Measurements from ENCODE around the gene GALNT15.

The GALNT15 gene, protein sequence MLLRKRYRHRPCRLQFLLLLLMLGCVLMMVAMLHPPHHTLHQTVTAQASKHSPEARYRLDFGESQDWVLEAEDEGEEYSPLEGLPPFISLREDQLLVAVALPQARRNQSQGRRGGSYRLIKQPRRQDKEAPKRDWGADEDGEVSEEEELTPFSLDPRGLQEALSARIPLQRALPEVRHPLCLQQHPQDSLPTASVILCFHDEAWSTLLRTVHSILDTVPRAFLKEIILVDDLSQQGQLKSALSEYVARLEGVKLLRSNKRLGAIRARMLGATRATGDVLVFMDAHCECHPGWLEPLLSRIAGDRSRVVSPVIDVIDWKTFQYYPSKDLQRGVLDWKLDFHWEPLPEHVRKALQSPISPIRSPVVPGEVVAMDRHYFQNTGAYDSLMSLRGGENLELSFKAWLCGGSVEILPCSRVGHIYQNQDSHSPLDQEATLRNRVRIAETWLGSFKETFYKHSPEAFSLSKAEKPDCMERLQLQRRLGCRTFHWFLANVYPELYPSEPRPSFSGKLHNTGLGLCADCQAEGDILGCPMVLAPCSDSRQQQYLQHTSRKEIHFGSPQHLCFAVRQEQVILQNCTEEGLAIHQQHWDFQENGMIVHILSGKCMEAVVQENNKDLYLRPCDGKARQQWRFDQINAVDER

DNA sequence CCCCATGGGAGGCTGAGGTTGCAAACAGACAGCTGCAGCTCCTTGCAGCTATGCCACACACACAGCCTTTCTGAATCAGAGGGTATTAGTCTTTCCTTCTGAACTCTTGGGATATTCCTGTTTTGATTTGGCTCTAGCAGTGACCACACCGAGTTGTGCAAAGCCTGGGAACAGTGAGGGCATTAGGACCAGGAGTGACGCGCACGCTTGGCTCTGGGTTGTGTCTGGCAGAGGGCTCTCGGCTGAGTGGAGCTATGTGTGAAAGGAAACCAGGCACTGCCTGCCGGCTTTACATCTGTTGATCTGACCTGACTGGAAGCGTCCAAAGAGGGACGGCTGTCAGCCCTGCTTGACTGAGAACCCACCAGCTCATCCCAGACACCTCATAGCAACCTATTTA is at the start of gene GALNT15:
TSS of gene GALNT15 (plus strand) at position 292 of the 400 bp plus-strand sequence. CDS start 472 bp downstream, outside the sequence.
- no peak for DNase-seq (ENCODE audit: low read depth)
- no peak within 1 kb of the TSS for H3K4me3 ChIP-seq (ENCODE audit: low read depth, low read length)
- TF ChIP-seq, protein P1, sequence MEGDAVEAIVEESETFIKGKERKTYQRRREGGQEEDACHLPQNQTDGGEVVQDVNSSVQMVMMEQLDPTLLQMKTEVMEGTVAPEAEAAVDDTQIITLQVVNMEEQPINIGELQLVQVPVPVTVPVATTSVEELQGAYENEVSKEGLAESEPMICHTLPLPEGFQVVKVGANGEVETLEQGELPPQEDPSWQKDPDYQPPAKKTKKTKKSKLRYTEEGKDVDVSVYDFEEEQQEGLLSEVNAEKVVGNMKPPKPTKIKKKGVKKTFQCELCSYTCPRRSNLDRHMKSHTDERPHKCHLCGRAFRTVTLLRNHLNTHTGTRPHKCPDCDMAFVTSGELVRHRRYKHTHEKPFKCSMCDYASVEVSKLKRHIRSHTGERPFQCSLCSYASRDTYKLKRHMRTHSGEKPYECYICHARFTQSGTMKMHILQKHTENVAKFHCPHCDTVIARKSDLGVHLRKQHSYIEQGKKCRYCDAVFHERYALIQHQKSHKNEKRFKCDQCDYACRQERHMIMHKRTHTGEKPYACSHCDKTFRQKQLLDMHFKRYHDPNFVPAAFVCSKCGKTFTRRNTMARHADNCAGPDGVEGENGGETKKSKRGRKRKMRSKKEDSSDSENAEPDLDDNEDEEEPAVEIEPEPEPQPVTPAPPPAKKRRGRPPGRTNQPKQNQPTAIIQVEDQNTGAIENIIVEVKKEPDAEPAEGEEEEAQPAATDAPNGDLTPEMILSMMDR (IDR thresholded peaks at IDR 0.05; ENCODE audit: control insufficient read depth, extremely low read depth, insufficient read depth) = no peak

DNA sequence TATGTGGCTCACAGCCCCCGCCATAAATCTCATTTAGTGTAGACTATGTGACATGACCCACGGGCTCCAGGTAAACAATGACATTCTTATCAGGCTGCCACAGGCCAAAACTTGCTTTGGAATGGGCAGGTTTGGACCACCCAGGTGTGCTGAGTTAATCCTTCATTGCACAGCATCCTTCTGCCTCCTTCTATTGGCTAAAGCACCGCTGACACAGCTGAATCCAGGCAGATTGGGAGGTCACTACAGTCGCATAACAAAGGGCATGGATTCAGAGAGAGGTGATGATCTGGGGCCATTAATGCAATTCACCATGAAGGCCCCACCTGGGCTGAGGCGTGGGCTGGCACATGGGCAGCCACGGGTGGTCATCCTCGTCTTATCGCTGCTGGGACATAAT is 47.8 kb upstream of the GALNT15 start:
- no peak overlapping the region for H3K4me3 ChIP-seq (ENCODE audit: low read depth, low read length)
- TF ChIP-seq, protein P1 (IDR thresholded peaks at IDR 0.05; ENCODE audit: control insufficient read depth, extremely low read depth, insufficient read depth) = no peak
- no peak for DNase-seq (ENCODE audit: low read depth)

DNA sequence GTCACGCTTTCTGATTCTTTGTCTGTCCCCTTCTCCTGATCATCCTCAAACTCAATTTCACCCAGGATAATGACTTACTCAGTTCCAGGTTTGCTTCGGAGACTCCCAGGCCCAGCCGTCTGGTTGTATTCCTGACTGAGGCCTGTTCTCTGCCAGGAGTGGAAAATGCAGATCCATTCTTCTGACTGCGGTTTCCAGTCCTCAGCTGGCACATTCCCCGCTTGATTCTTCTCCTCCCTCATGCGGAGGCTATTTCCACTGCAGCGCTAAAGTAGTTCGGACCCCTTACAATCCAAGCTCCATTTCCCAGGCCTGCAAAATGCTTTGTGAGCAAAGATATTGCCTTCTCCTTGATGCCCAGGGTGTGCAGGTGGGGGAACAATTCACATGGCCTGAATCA is 47.2 kb upstream of the GALNT15 start:
- no peak for DNase-seq (ENCODE audit: low read depth)
- TF ChIP-seq, protein P1 (IDR thresholded peaks at IDR 0.05; ENCODE audit: control insufficient read depth, extremely low read depth, insufficient read depth) = no peak
- no peak overlapping the region for H3K4me3 ChIP-seq (ENCODE audit: low read depth, low read length)

DNA sequence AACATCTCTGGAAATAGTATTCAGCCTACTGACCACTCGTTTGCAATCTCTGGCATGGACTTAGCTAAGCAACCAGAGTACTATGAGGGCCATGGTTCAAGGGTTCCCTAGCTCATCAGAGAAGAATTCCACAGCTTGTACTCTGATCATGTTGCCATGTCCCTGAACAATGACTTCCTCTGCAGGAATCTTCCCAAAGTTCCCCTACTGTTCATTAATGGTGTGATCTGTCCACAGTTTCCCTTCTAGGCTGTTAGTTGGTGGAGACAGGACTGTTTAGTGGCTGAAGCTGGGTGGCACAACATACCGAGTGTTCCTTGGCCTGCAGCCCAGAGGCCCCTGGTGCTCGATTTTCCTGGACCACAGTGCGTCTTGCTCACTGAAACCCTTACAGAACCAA is 44.4 kb upstream of the GALNT15 start:
- TF ChIP-seq, protein P1 (IDR thresholded peaks at IDR 0.05; ENCODE audit: control insufficient read depth, extremely low read depth, insufficient read depth) = no peak
- DNase-seq (ENCODE audit: low read depth) = no peak
- no peak overlapping the region for H3K4me3 ChIP-seq (ENCODE audit: low read depth, low read length)

DNA sequence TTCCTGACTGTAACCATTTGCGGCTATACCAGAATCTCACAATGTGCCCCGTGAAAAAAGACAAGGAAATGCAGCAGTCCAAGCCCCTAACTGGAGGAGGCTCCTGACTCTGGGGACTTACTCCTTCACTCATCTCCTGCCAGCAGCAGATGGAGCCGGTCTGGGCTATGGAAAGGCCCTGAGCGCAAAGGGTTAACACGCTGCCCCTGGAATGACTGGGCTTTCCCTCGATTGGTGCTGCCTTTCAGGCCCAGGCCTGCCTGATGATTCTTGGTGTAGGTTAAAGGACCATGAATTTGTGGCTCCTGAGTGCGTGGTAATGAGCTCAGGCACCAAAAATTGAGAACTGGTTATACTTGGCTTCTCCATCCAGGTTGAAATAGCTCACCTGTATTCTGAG is 42.3 kb upstream of the GALNT15 start:
- TF ChIP-seq, protein P1 (IDR thresholded peaks at IDR 0.05; ENCODE audit: control insufficient read depth, extremely low read depth, insufficient read depth) = no peak
- no peak overlapping the region for H3K4me3 ChIP-seq (ENCODE audit: low read depth, low read length)
- no peak for DNase-seq (ENCODE audit: low read depth)

DNA sequence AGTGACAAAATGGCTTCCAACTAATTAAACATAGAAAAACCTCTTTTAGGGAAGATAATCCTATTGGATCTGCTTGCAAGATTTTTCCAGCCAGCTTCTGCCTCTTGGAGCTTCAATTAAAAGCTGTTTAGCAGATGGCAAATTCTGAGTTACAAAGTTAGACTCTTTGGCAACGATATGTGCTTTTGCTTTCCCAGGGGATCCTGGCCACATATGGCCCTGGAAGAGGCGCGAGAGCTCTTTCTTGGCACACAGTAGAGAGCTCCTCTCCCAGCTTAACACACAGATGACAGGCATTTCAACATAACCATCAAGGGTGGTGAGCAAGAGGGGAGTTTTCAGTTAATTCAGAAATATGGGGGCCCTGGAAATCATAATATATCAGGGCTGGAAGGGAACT is 41.6 kb upstream of the GALNT15 start:
- H3K4me3 ChIP-seq (ENCODE audit: low read depth, low read length) = no peak overlapping the region
- DNase-seq (ENCODE audit: low read depth) = no peak
- TF ChIP-seq, protein P1 (IDR thresholded peaks at IDR 0.05; ENCODE audit: control insufficient read depth, extremely low read depth, insufficient read depth) = no peak

Data from LNCaP clone FGC (cell line).